Measurements from ENCODE around the gene HIC2.
"Not testable (repeated sequence)": the region's sequence is repeated elsewhere in the genome, so short reads cannot be mapped to it uniquely, and the experiment has no call there.

Gene HIC2

GRCh38 chr22:21450858-21451353 lies 33.7 kb downstream of the HIC2 start:
- no peak for DNase-seq (ENCODE audit: low read depth in 3 of 3)

DNA sequence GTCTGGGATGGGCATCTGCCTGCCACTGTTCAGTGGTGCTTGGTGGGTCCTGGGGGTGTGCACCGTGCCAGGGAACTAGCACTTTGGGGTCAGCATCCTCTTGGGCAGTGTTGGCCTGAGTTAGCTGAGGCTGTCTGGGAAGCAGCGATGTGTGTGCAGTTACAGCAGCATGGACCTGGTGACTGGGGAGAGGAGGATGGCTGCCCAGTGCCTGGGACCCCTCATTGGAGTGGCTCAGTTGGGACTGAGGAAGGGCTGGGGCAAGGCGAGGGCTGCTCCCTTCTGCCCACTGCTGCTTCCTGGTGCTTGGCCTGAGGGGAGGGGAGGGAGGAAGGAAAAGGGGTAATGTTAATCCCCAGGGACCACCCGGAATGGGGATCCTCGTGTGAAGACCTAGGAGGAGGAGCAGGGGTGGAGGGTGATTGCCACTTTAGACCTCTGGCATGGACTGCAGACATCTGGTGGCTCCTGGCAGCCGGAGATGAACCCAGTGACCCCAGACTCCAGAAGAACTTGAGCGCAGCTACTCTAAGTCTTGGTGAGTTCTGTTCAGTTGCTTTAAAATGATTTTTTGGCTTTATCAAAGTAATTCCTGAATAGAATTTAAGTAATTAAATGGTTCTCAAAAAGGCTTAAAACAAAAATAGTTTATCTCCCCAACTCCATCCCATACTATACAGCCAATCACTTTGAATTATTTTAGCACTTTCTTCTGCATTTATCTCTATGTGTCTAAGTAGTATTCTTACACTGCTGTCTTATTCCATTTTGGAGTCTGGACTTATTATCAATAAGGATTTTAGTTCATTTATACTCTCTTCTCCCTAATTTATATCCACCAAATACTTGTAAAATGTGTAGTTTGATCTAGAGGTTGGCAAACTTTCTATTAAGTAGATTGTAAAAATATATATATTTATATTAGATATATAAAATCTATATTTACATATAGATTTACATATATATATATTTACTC lies 34.7 kb downstream of the HIC2 start:
- DNase-seq (ENCODE audit: low read depth in 3 of 3): no peak

DNA sequence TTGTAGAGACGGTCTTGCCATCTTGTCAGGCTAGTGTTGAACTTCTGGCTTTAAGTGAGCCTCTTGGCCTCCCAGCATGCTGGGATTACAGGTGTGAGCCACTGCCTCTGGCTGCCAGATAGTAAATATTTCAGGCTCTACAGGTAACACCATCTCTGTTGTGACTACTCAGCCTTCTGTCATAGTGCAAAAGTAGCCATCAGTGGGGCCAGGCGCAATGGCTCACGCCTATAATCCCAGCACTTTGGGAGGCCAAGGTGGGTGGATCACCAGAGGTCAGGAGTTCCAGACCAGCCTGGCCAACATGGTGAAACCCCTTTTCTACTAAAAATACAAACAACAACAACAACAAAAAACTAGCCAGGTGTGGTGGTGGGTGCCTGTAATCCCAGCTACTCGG lies 35.5 kb downstream of the HIC2 start:
- DNase-seq (ENCODE audit: low read depth in 3 of 3): not testable (repeated sequence)

- DNase-seq (ENCODE audit: low read depth in 3 of 3): not testable (repeated sequence)
These were observed 37.8 kb downstream of the HIC2 start for GRCh38 chr22:21454998-21455333.

- no peak for DNase-seq (ENCODE audit: low read depth in 3 of 3)
These were observed 38.3 kb downstream of the HIC2 start for GRCh38 chr22:21455334-21456089.

DNA sequence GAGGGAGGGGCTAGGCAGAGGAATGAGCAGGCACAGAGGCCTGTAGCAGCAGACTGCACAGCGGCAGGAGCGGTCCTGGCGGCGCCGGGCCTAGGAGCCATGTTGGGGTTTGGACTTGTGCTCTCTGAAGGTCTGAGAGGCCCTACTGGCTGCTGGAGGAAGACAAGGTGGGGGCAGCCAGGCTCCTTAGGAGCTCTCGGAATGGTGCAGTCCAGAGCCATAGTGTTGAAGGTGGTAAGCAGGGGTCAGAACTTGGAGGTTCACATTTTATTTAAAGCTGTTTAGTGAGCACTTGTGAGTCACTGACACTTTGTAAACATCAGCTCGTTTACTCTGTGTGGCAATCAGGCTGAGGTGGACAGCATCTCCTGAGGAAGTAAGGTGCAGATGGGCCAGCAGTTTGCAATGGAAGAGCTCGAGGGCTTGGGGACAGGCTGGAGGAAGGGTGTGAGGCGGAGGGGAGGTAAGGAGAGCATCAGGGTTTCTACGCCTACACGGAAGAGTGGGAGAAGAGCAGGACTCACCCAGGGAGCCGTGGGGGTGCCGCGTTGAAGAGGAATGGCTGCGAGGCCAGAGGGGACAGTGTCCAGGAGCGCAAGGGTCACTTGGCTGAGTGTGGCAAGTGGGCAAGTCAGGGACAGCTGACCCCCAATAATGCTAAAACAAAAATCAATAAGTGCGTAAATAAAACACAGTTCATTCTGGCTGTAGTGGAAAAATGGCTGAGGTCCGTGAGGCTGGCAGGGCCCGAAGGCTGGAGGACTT lies 40.0 kb downstream of the HIC2 start:
- no peak for DNase-seq (ENCODE audit: low read depth in 3 of 3)

DNA sequence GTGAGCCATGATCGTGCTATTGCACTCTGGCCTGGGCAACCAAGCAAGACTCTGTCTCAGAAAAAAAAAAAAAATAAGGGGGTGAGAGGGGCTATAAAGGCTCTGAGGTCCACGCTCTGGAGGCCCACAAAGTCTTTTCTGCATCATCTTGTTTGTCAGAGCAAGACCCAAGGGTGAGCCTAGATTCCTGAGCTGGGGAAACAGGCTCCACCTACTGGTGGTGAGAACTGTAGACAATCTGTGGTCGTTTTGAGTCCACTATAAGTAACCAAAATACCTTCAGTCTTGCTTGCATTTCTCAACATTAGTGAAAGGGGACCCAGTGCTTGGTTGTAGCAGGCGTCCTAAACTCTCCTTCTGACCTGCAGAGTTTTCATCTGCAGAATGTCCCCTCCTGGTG lies 45.5 kb downstream of the HIC2 start:
- not testable (repeated sequence) for DNase-seq (ENCODE audit: low read depth in 3 of 3)

DNA sequence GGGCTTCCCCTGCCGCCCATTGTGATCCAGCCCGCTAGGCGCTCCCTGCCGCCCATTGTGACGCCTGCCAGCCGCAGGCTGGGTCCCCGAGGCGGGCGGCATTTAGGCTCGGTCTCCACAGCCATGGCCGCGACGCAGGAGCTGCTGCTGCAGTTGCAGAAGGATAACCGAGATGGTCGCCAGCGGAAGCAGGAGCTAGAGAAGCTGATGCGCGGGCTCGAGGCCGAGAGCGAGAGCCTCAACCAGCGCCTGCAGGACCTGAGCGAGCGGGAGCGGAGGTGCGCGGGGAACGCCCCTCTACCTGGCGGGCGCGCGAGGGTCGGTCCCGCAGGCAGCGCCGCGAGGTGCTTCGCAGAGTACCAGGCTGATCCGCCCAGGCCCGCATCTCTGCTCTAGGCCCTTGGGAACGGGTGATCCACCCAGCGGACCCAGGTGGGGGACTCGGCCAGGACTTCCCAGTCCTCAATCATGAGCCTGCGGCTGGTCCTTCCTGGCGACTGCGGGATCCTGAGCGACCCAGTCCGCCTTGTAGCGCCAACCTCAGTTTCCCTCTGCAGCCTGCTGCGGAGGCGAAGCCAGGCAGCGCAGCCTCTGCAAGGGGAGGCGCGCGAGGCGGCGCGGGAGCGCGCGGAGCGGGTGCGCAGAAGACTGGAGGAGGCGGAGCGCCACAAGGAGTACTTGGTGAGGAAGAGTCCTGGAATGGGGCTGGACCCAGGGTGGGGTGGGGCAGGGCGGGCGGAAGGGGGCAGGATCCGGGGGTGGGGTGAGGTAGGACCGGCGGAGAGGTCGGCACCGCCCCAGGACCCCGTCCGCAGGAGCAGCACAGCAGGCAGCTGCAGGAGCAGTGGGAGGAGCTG lies 50.4 kb downstream of the HIC2 start, which contains the start of gene TMEM191C:
TSS of gene TMEM191C (plus strand) at position 51 of the 857 bp plus-strand sequence. CDS start at position 124, 73 bp downstream.
- DNase-seq (ENCODE audit: low read depth in 3 of 3): not testable (repeated sequence)

DNA sequence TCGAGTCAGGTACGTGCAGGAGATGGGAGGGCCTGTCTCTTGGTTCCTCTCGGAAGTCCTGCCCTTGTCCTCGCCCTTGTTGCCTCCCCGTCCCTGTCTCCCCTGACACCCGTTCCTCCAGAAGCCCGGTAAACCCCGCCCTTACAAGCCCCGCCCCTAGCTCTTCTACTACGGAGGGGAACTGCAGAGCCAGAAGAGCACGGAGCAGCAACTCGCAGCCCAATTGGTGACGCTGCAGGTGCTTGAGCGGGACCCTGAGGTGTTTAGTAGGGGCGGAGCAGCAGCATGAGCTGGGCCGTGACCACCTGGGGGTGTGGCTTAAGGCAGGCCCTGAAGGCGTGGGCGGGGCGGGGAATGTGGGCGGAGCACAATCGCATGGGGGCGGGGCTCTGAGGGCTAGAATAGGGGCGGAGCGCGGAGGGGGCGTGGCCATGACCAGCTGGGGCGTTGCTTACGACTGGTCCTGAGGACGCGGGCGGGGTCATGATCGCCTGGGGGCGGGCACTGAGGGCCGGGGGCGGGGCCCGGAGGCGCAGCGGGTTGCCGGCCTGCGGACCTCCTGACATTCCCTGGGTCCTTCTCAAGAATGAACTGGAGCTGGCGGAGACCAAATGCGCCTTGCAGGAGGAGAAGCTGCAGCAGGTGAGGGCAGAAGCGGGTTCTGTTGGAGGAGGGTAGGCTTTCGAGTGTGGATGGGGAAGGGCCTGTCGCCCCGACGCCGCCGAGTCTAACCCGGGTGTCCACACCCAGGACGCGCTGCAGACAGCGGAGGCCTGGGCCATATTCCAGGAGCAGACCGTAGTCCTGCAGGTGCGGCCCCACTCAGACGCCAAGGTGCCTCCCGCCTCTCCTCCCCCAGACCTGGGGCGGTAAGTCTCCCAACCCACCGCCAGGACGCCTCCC lies 51.3 kb downstream of the HIC2 start:
- peak; percentile 79 to 91 (median 82) for DNase-seq (ENCODE audit: low read depth in 3 of 3)

- peak in 1 of 3 donors; percentile 2 for DNase-seq (ENCODE audit: low read depth in 3 of 3)
These were observed 52.2 kb downstream of the HIC2 start for GRCh38 chr22:21469097-21469994.

GRCh38 chr22:21472984-21473383 lies 55.8 kb downstream of the HIC2 start:
- DNase-seq (ENCODE audit: low read depth in 3 of 3): not testable (repeated sequence)

DNA sequence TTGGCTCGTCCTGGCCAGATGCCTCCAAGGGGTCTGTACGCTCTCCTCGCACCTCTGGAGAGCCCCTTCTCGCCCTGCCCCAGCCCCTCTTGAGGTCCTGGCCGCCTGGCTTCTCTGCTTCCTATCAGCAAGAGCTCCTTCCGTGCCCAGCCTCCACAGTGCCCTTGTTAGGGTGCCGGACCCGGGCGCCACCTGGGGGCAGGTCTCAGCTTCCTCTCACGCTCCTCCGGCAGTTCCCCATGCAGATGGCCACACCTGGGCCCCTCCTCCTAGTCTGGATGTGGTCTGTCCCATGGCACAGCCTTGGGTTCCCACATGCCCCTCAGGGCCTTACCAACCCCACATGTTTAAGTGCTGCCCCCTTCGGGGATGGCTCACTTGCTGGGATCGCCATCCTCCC lies 56.5 kb downstream of the HIC2 start:
- not testable (repeated sequence) for DNase-seq (ENCODE audit: low read depth in 3 of 3)

- DNase-seq (ENCODE audit: low read depth in 3 of 3): not testable (repeated sequence)
These were observed 66.9 kb downstream of the HIC2 start for GRCh38 chr22:21484039-21484438.

- DNase-seq (ENCODE audit: low read depth in 3 of 3): not testable (repeated sequence)
These were observed 70.6 kb downstream of the HIC2 start for GRCh38 chr22:21487723-21488122.

DNA sequence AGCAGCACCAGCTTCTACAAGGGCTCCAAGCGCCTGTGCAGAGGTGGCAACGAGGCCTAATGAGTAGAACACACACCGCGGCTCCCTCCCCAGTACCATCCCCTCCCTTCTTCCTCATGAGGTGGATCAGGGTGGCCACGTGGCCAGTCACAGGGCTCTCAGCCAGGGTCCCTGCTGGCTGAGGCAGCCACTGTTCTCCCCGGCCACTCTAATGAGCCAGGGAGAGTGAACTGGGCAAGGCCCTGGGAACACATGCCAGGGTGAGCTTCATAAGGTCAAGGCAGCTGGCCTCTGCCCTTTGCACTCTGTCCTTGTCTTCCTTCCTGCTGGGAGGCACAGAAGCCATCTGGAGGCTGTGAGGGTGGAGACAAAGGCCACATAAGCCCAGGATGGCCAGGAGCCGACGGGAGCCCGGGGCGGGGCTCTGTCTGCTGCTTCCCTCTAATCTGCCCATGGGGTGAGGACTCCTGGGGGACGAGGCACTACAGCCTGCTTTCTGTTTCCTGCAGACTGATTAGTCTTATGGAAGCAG lies 72.0 kb downstream of the HIC2 start:
- DNase-seq (ENCODE audit: low read depth in 3 of 3): not testable (repeated sequence)

DNA sequence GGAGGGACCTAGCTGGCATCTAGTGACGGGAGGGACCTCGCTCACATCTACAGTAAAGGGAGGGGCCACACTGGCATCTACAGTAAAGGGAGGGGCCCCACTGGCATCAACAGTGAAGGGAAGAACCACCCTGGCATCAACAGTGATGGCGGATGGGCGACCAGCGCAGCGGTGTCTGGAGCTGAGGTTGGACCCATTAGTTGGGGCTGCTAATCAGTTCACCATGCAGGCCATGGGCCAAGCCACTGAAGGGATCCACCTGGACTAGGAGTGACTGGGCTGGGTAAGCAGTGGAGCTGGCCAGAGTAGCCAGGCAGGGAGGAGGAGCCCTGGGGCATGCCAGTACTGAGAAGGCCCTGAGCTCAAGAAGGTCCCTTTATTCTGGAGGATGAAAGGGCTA lies 73.4 kb downstream of the HIC2 start:
- not testable (repeated sequence) for DNase-seq (ENCODE audit: low read depth in 3 of 3)

GRCh38 chr22:21492271-21492670 lies 75.1 kb downstream of the HIC2 start:
- DNase-seq (ENCODE audit: low read depth in 3 of 3): not testable (repeated sequence)
